GM18868 (cell line): ENCODE measurements around the gene ELANE.
"Not testable (repeated sequence)": the region's sequence is repeated elsewhere in the genome, so short reads cannot be mapped to it uniquely, and the experiment has no call there.

Experiments used
- ATAC-seq: cut with Tn5 transposase; IDR thresholded peaks from one replicate; pipeline ENCODE4 v1.9.1; 2021; ENCODE audit warnings: mild to moderate bottlenecking, moderate library complexity; ENCODE audit not compliant: unreplicated experiment

The ELANE gene

GRCh38 chr19:813219-814151 is 38.6 kb upstream of the ELANE start:
- ATAC-seq = no peak

DNA sequence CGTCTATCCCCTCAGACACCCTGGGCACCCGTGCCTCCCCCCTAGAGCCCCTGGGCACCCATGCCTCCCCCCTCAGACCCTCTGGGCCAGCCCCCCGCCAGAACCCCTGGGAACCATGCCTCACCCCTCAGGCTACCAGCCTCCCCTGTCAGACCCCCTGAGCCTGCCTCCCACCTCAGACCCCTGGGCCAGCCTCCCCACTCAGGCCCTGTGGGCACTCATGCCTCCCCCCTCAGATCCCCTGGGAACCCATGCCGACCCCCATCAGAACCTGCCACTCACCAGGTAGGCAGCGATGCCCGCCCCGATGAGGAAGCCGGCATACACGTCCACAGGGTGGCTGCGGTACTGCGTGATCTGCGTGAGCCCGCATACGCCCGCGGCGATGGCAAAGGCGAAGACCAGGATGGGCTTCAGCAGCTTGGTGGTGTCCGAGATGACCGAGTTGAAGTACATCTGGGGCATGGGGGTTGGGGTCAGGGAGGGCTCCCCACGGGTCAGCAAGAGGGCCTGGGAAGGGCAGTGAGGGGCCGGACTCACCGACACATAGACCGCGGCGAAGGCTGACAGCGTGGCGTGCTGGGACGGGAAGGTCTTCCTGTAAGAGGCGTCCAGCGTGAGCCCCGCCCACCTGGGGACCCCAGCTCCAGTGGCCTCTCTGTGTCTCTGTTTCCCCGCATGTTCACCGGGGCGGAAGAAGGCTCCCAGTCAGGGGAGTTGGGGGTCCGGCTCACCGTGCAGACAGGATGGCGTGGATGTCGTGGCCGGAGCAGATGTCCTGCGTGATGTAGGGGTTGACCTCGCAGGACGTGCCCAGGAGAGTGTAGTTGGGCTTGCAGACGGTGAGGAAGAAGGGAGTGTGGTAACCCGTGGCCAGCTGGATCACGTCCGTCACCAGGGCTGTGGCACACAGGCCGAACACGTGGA is 37.7 kb upstream of the ELANE start:
- ATAC-seq = no peak

GRCh38 chr19:815079-815774 is 36.9 kb upstream of the ELANE start:
- no peak for ATAC-seq

DNA sequence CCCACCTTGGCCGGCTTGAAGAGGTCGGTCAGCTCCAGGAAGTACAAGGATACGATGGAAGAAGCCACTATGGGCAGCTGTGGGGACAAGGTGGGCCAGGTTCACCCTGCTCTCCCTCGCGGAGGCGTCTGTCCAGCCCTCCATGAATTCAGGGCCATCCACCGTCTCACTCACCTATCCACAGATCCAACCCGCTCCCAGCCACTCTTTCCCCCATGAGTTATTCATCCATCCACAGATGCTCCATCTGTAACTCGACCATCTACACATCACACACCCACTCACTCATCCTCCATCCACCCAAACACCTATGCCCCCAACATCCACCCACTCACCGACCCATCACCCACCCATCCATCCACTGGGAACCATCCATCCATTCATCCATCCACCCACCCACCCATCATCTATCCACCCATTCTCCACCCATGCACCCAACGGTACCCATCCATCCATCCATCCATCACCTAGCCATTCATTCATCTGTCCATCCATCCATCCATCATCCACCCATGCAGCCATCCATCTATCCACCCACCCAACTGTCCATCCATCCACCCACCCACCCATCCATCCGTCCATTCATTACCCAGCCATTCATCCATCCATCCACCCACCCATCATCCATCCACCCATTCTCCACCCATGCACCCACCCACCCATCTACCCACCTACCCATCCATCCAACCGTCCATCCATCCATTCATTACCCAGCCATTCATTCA is 36.2 kb upstream of the ELANE start:
- no peak for ATAC-seq

DNA sequence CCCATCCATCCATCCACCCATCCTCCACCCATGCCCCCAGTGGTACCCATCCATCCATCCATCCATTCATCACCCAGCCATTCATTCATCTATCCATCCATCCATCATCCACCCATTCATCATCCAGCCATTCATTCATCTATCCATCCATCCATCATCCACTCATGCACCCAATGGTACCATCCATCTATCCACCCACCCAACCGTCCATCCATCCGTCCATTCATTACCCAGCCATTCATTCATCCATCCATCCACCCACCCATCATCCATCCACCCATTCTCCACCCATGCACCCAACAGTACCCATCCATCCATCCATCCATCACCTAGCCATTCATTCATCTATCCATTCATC is 35.6 kb upstream of the ELANE start:
- no peak for ATAC-seq

DNA sequence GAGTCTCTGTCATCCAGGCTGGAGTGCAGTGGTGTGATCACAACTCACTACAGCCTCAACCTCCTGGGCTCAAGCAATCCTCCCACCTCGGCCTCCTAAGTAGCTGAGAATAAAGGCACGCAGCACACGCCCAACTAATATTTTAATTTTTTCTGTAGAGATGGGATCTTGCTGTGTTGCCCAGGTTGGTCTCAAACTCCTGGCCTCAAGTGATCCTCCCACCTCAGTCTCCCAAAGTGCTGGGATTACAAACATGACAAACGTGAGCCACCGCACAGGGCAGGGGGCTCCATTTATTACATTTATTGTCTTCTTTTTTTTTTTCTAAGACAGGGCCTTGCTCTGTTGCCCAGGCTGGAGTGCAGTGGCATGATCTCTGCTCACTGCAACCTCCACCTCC is 31.9 kb upstream of the ELANE start:
- not testable (repeated sequence) for ATAC-seq

DNA sequence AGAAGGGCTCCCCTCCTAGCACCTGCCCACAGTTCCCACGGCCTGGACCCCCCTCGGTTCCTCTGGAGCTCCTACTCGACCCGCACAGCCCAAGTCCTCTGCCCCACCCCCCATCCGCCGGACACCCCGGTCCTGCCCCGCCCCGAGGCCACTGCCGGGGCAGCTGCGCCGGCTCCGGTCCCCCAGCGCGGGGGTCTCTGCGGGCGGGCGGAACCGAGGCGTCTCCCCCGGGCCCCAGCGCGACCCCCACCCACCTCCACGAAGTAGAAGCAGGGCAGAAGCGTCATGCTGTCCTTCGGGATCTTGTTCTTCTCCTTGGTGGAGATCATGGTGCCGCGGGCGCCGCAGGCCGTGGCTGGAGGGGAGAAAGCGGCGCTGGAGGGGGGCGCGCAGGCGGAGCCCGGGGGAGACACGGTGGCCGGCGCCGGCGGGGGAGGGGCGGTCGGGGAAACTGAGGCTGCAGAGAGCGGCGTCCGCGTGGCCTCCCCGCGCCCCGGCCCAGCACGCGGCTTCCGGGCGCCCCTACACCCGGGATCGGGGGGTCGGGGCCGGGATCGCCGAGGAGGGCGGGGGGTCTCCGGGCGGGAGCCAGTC is 30.8 kb upstream of the ELANE start:
- no peak for ATAC-seq

DNA sequence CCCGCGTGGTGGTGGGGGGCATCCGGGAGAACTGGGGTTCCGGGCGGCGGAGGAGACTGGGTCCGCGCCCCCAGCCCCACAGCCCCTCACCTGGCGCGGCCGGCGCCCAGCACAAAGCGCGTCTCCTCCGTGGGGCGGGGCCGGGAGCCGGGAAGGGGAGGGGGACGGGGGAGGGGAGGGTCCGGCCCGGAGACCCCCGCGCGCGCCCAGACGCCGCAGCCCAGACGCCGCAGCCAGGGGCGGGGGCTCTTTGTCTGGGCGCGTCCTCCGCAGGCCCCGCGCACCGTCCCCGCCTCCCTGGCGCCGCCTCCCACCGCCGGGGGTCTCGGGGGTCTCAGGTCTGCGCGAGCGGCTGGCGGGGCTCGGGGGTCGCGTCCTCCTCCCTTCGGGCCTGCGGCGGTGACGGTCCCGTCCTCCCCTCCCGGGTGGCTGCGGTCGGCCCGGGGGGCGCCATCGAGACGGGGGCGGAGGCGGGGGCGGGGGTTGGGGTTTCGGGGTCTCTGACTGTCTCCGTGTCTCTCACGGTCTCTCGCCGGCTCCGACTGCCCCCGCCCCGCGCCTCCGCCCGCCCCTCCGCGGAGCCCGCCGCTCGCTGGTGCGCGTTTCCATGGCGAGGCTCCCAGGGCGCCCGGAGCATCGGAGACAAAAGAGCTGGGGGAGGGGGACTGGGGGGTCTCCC is 30.1 kb upstream of the ELANE start, which contains the start of gene PLPPR3:
PLPPR3 (minus strand) TSS at position 131 of the 679 bp plus-strand sequence. CDS start 396 bp downstream, outside the sequence.
- ATAC-seq = no peak

DNA sequence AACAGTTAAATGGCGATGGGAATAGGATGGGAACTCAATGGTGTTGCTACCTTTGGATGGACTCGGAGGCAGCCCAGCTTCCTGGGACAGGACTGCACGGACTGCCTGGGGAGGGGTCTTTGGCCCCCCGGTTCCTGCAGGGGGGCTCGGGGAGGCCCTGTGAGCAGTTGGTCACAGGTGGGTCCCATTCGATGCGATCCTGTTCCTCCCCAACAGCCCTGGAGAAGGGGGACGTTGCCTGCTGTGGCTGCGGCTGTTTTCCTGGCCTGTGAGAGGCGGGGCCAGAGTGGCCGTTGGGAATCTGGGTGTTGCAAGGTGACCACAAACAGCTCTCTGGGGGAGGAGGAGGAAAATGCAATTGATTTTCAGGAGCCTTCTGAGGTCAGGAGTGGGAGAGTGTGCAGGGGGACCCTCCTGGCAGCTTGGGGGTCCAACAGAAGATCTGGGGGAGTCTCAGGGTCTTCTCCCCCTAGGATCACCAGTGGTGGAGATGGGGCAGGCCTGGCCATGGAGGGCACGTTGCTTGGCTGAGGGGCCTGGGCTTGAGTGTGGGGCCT is 28.5 kb upstream of the ELANE start:
- no peak for ATAC-seq

- no peak for ATAC-seq
These were observed 27.2 kb upstream of the ELANE start for GRCh38 chr19:824885-825284.

- ATAC-seq = no peak
These were observed 26.0 kb upstream of the ELANE start for GRCh38 chr19:825897-826644.

GRCh38 chr19:827314-827709 is 24.8 kb upstream of the ELANE start:
- ATAC-seq = no peak

DNA sequence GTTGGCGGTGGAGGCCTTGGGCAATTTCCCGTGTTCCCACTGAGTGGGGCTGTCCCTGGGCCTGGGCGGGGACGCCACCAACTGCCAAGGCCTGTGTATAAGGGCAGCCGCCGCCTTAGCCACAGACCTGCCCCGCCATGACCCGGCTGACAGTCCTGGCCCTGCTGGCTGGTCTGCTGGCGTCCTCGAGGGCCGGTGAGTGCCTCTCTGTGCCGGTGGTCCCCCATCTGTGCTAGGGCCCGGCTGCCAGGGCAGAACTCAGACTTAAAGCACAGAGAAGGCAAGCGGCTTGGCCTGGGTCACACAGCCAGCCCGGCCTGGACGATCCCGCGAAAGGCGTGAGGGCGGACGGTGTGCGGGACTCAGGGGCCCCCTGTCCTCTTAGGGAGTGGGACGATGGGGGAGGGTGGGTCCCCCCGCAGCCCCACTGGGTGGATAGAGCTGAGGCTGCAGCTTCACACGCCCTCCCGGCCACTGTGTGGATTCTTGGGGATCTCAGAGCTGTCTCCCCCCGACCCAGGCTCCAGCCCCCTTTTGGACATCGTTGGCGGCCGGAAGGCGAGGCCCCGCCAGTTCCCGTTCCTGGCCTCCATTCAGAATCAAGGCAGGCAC is 24.3 kb upstream of the ELANE start, which contains the start of gene AZU1:
AZU1 (plus strand) TSS at position 128 of the 612 bp plus-strand sequence; CDS start at position 138, 10 bp downstream.
- no peak for ATAC-seq

DNA sequence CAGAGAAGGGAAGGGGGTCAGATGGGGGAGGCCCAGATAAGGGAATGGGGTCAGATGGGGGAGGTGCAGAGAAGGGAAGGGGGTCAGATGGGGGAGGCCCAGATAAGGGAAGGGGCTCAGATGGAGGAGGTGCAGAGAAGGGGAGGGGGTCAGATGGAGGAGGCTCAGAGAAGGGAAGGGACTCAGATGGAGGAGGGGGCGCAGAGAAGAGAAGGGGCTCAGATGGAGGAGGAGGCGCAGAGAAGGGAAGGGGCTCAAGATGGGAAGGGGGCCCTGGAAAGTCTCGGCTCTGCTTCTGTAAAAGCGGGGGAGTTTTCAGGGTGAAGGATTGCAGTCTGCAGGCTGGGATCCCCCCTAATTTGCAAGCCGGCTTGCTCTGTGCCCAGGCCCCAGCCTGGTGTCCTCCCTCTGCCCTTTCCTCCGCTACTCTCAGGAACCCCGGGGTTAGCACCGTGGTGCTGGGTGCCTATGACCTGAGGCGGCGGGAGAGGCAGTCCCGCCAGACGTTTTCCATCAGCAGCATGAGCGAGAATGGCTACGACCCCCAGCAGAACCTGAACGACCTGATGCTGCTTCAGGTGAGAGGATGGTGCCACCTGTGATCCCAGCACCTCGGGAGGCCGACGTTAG is 22.9 kb upstream of the ELANE start:
- ATAC-seq = no peak

DNA sequence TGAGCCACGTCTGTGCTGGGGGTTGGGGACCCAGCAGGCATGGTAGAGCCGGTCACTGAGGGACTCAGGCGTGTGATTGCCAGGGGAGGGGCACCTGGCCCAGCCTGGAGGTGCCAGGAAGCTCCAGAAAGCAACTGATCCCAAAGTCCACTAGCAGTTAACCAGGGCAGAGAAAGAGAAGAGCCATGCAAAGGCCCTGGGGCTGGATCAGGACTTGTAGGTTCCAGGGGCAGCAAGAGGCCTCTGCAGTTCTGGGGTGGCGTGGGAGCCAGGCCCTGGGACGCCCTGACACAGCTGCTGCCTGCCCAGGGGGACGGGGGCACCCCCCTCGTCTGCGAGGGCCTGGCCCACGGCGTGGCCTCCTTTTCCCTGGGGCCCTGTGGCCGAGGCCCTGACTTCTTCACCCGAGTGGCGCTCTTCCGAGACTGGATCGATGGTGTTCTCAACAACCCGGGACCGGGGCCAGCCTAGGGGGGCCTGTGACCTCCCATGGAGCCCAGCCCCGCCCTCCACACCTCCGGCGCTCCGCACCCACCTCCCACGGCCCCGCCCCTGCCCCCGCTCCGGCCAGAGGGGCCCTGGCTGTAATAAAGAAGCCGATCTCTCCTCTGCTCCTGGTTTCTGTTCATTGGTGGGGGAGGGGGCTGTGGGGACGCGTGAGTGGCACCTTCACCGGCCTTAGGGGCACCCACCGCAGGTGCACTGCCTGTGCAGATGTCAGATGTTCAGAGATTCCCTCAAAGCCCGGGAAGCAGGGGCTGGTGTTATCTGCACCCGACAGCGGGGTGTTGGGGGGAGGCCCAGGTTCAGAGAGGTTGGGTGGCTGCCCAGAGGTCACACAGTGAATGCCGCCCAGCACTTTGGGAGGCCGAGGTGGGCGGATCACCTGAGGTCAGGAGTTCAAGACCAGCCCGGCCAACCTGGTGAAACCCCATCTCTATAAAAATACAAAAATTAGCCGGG is 20.4 kb upstream of the ELANE start:
- no peak for ATAC-seq

DNA sequence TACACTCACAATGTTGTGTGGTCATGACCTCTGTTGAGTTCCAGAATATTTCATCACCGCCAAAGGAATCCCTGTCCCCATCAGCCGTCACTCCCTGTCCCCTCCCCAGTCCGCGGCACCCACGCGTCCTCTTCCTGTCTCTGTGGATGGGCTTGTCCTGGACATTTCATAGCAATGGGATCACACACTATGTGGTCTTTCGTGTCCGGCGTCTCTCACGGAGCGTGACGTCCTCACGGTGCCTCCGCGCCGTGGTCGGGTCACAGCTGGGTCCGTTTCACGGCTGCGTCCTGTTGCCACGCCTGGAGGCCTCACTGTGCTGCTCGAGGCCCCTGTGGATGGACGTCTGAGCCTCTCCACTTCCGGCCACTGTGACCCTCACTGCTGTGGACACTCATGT is 17.9 kb upstream of the ELANE start:
- no peak for ATAC-seq
